Esophagus mucosa (tissue), 1 donor: ENCODE results near the gene F5. TPM values are rescaled to one million over a fixed set of nuclear protein-coding genes. Genes with fewer than 3 reads are reported as not detected.
A peak's percentile ranks its signal among the peaks of the same experiment; 100 is the strongest.

Source experiments
- ATAC-seq: fragments of 200-7000 bp; cut with Tn5 transposase; one replicate; pipeline ENCODE4 v1.9.1; 2020
- total RNA-seq: library from RNA; stranded (reverse); gene quantifications from one replicate; pipeline ENCODE4 v1.2.4, GENCODE V29; 2023
- donor health status: DM: yes; HTN: yes; CAD: no.

The F5 gene
- total RNA-seq, 1 donor from 2014 or later: 0.20 TPM

DNA sequence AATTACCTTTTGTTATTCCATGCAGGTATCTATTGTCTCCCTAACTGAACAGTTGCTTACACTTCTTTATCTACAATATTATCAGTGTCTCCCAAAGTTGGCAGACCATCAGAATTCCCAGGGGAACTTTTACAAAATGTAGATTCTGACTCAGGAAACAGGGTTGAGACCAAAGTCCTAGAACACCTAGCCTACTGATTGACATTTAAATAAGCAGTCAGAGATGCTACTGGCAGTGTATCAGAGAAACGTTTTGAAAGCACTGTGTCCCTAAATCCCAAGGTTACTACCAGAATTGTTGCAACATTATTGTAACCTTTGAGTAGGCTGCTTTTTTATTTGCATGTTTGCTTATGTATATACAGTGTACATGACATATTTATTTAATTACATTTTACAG lies 1.8 kb upstream of the F5 start:
- no peak for ATAC-seq

DNA sequence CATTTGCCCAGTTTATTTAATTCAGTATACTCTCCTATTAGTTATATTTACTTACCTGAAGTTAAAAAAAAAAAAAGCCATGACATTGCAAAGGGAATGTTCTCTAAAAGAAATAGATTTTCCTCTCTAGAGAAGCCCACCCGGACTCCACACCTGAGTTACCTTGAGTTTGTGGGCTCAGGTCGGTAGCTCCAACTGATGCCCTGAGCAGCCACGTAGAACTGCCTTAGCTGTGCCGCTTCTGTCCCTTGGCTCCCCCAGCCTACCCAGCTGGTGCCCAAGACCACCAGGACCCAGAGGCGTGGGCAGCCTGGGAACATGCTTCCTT lies 250 bp downstream of the F5 start:
- no peak for ATAC-seq

DNA sequence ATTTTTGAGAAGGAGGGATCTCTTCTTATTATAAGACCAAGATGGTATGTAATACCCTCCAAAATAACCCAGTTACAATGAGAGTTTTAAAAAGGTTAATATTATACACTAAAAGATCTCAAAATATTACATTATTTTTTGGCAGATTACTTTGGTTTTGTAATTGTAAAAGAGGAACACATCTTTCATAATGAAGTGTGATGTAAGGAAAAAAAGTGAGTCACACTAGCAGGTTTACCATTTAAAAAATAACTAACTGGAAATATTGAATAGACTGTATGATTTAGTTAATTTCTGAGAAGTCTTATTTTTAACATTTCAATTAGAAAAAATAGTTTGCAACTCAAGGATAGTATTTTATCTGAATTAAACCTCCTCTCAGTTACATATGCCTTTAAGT lies 1.1 kb downstream of the F5 start:
- ATAC-seq: no peak

DNA sequence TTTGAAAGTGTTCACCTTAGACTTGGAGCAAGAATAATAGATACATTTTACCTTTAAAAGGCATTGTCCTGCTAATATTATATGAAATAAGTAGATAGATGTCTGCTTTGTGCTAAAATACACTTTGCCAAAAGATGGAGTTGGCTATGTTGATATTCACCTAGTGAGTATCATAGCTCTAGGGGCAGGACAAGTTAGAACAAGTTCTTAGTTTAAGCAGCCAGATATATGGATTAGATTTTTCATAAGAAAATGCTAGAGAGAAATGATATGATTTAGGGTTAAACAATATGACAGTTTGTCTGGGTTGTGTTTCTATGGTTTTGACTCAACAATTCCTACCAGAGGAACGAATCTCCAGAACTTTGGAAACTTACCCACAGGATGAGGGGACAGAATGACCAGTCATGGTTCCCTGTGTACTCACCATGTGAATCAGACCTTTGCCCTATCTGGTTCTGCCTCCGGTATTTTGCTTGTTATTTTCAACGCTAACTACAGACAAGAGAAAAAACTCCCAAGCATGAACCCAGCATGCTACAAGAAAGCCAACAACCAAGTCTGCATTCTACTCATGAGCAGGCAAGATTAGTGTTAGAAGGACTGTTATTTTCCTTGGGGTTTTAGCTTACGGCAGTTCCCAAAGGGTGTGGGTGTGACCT lies 1.7 kb downstream of the F5 start:
- ATAC-seq: no peak

DNA sequence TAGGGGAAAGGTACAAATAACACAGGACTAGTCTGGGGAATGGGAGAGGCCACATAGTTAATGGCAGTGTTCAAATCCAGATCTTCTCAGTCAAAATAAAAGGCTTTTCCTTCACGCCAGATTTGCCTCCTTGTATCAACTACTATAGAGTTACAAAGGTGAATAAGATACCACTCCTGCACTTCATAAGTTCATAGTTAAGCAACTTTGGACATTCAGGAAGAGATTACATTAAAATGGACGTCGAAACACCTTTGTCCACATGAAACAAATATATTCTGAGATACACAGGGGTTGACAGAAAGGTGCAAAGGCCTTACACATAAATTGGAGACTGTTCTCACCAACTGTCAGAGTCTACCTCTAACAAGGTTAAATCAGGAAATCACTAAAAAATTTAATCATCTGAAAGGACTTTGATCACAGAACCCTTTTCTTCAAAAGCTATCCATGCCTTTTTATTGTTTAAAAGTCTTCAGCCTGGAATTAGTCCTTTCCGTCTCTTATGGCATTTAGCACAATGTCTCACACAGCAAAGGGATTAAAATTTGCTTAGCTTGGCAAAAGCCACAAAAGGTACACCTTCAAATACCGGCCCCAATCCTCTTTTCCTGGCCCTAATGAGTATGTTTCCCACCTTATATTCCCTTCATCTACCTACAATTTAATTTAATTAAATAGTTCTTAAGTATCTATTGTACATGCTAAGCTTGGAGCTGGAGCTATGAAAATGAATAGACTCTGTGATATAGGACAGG lies 8.1 kb downstream of the F5 start:
- ATAC-seq: no peak

DNA sequence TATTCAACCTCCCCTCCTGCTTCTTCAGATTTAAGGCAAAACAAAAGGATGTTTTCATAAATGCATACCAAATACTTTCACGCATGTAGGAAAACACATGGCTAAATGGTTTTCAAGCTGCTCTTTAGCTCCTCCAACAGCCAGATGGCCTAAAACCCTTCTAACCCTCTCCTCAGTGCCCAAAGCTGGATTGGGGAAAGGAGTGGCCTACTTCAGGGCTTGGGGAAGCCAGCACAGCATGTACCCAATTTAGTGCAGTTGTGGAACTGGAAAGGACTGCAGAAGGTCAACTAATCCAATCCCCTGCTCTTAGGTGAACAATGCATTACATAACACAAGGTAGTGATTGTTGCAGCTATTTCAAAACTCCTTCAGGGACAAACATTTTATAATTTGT lies 9.3 kb downstream of the F5 start:
- ATAC-seq: no peak

DNA sequence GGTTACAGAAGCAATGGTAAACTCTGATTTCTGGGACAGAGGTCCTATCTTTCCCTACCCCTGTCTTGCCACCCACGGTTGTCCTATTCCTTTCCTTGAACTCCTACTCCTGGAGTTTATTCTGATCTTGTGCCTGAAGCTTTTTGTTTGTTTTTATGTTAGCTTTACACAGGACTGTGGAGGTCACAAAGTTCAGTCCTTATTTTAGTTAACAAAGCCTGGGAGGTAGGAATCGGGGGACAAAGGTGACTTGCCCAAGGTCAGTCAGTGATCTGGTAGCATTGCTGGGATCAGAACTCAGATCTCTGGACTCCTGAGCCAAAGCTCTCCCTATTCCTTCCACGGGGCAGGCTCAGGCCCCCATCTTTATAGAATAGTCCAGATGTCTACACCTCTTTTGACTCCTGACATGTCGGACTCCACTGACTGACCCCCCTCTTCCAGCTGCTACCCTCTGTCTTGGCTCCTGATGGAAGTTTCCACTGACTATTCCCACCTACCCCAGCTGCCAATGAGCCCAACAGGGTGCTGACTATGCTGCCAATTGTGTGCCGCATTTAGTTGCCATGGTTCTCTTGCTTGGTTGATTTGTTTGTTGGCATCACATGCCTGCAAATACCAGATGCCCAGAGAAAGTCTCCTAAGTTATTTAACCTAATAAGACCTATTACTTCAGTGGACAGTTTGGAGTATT lies 9.9 kb downstream of the F5 start:
- ATAC-seq: no peak

DNA sequence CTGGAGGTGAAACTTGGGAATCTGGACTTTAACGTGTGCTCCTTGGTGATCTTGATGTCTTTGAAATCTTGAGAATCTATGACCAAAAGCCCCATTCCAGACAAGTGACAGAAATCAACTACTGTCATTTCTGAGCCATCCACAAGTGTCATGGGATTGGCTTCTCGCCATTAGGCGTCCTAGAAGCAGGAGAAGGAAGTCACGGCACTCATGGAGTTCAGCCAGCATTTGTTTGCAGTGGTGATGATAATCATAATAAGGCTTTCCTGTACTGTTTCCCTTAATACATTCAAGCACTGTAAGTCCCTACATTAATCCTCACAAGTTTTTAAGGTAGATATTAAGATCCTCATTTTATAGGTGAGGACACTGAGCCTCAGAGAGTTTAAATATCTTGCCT lies 11.9 kb downstream of the F5 start:
- ATAC-seq: no peak

DNA sequence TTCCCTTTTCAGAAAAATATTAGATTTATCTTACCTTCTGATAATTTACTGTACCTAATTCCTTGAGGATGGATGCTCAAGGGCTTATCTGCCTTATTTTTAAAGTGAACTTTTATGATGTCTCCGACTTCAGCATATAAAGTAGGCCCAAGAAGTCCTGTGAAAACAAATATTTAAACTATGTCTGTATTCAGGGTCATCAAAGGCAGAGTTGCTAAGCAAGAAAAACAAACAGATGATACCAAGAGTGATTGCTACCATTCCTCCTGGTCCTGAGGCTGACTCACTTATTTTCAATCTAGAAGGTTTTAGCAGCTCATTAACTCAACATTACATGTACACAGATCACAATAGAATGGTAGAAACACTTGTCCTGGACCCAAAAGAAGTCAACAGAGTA lies 14.1 kb downstream of the F5 start:
- ATAC-seq: no peak

DNA sequence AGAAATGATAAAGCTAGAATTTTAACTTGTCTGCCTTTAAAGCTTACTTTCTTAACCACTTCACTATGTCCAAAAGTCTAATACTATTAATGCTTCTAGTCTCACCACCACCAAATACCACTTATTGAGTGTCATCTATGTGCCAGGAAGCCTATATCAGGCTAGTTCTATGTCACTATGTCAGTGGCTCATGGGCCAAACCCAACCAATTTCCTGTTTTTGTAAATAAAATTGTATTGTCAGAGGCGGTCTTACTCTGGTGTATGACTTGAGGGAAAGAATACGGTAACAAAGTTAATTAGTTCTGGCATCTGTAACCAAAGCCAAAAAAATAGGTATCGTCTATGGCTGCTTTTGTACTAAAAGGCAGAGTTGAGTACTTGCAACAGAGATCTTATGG lies 14.8 kb downstream of the F5 start:
- no peak for ATAC-seq

DNA sequence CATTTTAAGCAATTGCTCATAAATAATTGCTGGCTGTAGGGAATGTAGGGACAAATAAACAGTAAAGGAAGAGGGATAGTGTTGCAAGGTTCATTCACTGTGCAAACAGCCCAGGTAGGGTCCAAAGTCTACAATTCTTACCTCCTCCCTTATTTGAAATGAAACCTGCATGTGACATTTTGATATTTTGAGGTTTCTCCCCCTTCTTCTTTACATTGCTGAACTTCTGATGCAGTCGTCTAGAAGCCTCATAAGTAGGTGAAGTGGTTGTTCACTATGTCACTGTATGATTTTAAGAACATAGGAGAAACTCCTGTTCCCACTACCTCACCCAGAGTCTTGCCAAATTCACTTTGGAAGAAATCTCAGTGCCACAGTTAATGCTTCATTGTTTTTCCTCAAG lies 16.1 kb downstream of the F5 start:
- ATAC-seq: no peak

DNA sequence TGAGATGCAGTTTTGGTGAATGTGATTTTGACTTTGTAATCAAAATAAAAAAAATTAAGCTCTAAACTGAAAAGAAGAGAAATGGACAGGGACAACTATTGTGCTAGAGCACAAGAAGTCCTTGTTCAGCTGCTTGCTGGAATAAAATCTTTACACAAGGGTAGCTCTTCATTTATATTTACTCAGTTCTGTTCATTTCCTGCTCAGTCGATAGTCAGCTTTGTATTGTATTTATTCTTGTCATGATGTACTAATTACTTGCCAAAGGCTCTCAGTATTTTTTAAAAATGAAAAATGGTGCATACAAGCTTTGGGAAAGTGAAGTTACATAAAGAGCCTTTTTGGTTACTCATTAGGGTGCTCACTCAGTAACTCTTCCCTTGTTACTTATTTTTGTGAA lies 17.8 kb downstream of the F5 start:
- no peak for ATAC-seq

DNA sequence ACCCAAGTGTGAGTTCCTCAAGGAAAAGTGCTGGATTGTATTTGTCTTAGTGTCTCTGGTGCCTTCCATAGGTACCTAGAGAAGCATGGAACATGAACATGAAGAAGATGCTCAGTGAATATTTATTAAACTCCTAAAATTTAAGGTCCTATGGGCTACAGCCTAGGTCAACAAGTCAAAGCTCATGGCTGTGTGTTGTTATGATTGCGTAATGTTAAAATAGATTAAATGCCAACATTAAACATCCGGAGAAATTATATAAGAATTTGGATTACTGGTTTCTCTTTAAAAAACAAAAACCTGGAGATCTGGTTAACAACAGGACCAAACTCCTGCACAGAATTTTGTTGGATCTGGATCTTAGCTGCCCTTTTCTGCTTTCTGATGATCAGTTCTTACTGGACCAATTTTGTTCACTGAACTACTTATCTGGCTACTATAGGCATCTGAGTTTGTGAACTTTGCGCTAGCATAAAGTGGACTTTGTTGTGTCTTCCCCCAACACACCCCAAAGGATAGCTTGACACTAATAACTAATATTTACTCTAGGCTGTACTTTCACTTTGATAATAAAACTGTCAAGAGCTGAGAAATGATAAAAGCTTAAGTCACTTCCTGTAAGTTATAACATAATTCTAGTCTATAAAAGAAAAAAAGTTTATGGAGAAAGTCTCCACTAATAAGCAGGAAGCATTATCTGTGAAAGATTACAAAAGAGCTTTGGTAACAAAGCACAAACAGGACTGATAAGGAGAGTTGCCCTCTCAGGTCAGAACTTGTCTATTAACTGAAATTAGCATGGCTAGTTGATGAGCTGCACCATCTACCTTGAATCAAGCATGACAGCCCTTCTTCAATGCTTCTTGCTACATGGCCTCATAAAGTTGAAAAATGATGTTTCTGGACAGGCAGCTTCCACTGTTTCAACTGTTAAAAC lies 20.7 kb downstream of the F5 start:
- no peak for ATAC-seq

DNA sequence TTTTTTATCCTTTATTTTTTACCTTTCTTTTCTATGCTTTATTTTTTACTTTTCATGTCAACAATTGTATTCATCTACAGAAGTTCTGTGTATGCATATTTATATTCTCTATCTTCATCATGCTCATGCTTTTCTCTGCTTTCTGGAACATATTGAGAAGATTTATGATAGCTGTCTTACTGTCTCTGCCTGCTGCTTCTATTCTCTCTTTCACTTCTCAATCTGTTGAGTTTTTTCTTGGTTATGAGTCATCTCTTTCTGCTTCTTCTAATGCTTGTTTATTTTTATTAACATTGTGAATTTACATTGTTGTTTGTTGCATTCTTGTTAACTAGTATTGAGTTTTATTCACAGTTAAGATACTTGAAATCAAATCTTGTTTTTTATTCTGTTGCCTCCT lies 22.6 kb downstream of the F5 start:
- no peak for ATAC-seq

DNA sequence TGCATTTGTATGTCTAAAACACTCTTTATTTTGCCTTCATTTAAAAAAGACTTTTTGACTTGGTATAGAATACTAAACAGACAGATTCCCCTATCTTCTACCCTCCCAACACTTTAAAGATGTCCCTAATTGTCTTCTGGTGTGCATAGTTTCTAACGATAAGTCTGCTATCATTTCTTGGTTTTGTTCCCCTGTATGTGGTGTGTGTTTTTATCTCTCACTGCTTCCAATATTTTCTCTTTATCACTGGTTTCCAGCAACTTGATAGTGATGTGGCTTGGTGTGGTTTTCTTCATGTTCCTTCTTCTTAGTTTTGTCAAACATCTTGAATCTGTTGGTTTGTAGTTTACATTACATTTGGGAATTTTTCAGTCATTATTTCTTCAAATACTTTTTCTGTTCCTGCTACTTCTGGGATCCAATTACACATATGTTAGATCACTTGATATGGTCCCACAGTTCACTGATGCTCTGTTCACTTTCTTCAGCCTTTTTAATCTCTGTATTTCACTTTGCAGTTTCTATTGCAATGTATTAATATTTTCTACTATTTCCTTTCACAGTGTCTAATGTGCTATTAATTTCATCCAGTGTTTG lies 23.2 kb downstream of the F5 start:
- no peak for ATAC-seq

DNA sequence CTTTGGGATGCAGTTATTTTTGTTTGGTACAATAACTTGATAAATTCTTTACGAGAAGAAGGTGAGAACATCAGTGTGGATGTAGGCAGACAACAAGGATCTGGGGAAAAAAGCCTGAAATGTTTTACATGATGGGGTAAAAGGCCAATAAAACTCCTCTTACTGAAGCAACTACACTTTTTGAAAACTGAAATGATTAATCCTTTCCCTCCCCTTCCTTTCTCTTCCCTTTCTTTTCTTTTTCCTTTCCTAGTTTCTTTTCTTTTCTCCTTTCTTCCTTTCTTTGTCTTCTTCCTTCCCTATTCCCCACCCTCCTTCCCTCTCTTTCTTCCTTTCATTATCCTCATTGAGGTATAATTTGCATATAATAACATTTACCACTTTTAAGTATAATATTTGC lies 24.6 kb downstream of the F5 start:
- ATAC-seq: no peak

DNA sequence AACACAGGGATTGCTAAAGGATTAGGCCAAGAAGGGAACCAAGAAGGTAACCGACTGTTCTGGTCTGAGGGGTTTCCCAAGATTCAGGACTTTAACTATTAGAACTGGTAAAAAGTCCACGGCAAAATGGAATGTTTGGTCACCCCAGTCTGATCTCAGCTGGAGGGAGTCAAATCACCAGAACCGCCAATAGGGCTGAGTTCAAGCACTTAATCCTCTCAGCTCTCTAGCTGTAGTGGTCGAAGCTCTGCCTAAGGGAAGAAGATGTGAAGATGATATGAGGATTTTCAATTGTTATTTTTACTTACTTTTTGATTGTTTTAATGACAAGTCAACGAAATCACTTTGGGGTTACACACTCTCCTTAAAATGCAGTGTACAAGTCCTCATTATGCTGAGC lies 29.1 kb downstream of the F5 start:
- ATAC-seq: no peak

DNA sequence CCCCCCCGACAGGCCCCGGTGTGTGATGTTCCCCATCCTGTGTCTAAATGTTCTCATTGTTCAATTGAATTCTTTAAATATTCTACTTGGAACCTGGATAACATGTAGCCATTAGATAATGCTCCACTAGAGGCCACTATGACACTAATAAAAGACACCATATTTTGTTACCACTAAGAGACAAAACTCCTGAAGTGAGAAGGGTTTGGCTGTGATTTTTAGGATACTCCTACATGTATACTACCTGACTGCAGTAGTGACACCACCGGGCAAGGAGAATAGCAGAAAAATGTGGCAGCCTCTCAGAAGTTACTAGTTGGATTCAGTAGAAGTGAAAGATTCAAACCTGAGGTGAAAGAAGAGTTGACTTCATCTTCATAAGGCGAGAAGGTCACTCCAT lies 36.0 kb downstream of the F5 start:
- peak; percentile 56 for ATAC-seq

DNA sequence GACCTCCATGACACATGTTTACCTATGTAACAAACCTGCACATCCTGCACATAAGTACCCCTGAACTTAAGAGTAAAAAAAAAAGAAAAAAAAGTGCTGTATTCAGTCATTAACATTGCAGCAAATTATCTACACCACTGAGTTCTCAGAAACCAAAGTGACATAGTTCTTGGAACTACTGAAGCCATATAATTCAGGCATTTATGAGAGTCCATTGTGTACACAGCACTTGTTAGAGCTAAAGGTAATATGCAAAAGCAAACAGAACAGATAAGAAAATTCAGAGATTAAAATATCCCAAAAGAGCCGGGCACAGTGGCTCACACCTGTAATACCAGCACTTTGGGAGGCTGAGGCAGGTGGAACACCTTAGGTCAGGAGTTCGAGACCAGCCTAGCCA lies 38.0 kb downstream of the F5 start:
- no peak for ATAC-seq

DNA sequence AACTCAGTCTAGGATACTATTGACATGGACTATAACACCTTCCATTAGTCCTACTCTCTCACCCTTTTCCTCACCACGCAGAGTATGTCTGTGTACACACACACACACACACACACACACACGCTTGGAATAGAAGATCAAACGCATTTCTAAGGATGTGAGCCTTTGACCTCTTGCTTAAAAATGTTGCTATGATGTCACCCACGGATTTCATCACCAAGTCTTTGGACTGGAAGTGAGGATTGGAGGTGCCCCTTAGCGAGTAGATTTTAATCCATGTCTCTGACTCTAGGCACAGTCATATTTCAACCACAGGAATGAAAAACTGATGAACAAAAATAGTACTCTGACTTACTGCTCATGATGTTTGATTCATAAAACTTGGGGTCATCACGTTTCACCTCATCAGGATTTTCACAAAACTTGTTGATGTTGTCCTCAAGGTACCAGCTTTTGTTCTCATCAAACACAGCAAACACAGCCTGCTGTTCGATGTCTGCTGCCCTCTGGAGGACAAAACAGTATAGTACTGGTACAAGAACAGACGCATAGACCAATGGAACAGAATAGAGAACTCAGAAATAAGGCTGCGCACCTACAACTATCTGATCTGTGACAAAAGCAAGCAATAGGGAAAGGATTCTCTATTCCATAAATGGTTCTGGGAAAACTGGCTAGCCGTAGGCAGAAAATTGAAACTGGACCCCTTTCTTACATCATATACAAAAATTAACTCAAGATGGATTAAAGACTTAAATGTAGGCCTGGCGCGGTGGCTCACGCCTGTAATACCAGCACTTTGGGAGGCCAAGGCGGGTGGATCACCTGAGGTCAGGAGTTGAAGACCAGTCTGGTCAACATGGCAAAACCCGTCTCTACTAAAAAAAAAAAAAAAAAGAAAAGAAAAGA lies 39.9 kb downstream of the F5 start:
- peak; percentile 77 for ATAC-seq

DNA sequence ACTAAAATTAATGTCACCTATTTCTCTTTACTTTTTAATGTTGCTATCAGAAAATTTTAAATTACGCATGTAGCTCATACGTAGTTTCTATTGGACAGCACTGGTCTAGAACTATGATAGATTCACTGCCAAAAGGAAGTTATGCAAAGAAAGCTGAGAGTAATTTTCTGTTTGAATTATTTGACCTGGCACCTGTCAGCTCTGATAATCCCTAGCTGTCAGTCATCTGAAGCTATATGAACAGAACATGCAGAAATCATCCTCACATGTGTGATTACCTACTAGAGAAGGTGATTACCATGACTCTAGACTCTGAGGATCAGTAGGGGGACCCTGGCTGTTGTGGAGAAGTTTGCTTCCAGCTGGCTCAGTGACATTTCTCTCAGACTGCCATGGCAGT lies 40.8 kb downstream of the F5 start:
- ATAC-seq: no peak
